Muscle of leg (tissue), 16 donors: ENCODE measurements around the gene ABLIM2. TPM values are rescaled to one million over a fixed set of nuclear protein-coding genes. Genes with fewer than 3 reads are reported as not detected.

Experiments
- DNase-seq: peaks from one replicate; pipeline ENCODE4 v3.0.0; 2013
- H3K27ac ChIP-seq: one replicate; pipeline ENCODE4 v1.5.1; 2013; ENCODE audit warnings: mild to moderate bottlenecking, low read length, control low read depth
- H3K27me3 ChIP-seq: one replicate; pipeline ENCODE4 v1.6.1; 2013; ENCODE audit warnings: low read length; ENCODE audit not compliant: control insufficient read depth, insufficient read depth
- H3K36me3 ChIP-seq: one replicate; pipeline ENCODE4 v1.6.1; 2013; ENCODE audit warnings: low read length; ENCODE audit not compliant: control insufficient read depth, insufficient read depth
- H3K4me1 ChIP-seq: one replicate; pipeline ENCODE4 v1.6.1; 2013; ENCODE audit warnings: low read length; ENCODE audit not compliant: control insufficient read depth, insufficient read depth
- H3K4me3 ChIP-seq: one replicate; pipeline ENCODE4 v1.5.1; 2013; ENCODE audit warnings: low read length, control low read depth
- H3K9me3 ChIP-seq: replicated peaks from 2 replicates; pipeline ENCODE4 v1.6.1; 2013; ENCODE audit warnings: low read depth, low read length; ENCODE audit not compliant: control insufficient read depth
- WGBS: methylation state at CpG from one replicate; pipeline ENCODE4 v1.1.5; 2013; ENCODE audit warnings: missing lambda C conversion rate; ENCODE audit not compliant: insufficient coverage; 5-methylcytosine and 5-hydroxymethylcytosine counted together
- long read RNA-seq, 11 donors: transcript quantifications; one replicate each; lab custom pipeline, GENCODE V29; 2026
- polyA plus RNA-seq, 8 donors: library from polyadenylated mRNA; unstranded; fragments of 120-200 nt; gene quantifications; one replicate each; pipeline versions ENCODE4 v1.2.1 to v1.2.3, GENCODE V29; 2013; ENCODE audit warnings: inconsistent platforms in 1 of 8, low replicate concordance in 1 of 8; ENCODE audit not compliant: insufficient read length in 8 of 8, insufficient read depth in 1 of 8
- total RNA-seq: library from RNA; stranded (reverse); fragments of 120-200 nt; gene quantifications from one replicate; pipeline ENCODE4 v1.2.4, GENCODE V29; 2013

ABLIM2 gene
- total RNA-seq = 3.1 TPM
- polyA plus RNA-seq = 10 to 100 TPM in 1 of 8 donors, 1 to 10 TPM in 7; 4.4 to 10.5 (median 5.8) TPM
- long read RNA-seq, donor 1 = 0 reads
- long read RNA-seq, donor 2 = 0 reads
- long read RNA-seq, donor 3 = 0 reads
- long read RNA-seq, donor 4 = 0 reads
- long read RNA-seq, donor 5, partial matches to known transcripts = 0 of 1 reads
- long read RNA-seq, donor 5, other reads (novel, unspliced or antisense) = 0 of 1 reads
- long read RNA-seq, donor 6 = 0 reads
- long read RNA-seq, donor 7 = 0 reads
- long read RNA-seq, donor 8 = 0 reads
- long read RNA-seq, donor 9 = 0 reads
- long read RNA-seq, donor 10, partial matches to known transcripts = 0 of 1 reads
- long read RNA-seq, donor 10, other reads (novel, unspliced or antisense) = 0 of 1 reads
- long read RNA-seq, donor 11 = 0 reads

DNA sequence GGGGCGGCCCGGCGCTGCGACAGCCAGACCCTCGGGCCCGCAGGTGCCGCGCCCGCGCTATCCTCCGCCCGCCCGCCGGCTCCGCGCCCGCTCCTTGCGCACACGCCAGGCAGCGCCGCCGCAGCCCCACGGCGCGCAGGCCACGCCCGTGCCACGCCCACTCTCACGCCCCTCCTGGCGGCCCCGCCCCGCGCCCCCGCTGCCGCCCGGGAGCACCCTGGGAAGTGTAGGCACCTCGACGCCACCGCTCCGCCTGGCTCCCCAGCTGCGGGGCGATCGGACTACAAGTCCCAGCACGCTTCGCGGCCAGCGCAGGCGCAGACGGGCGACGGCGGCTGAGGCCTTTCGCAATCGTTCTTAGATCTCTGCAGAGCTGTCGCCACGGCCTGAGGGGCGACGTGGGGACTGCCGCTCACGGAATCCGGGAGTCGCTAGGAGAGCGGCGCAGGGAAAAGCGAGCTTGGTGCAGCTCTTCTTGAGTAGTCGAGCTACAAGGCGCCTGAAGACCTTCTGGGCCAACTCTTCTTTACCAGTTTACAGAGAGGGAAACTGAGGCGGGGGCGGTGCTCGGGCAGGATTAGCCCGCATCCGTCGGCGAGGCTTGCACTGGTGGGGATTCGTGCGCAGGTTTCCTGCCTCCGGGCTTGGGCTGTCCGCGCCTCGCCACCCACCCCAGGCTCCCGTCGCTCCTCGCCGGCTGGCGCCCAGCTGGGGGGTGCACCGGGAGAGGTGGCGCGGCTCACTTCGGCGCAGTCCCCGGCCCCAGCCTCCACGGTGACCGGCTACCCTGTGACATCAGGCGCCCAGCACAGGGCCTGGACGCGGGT lies at the start of gene ABLIM2:
Gene ABLIM2, minus strand, starts transcription at position 104 of the 827 bp plus-strand sequence. CDS start 124 bp downstream, outside the sequence.
- H3K27ac ChIP-seq = peak within 1 kb of the TSS; percentile 40
- H3K4me3 ChIP-seq = peak within 1 kb of the TSS; percentile 68
- peak; percentile 99 for DNase-seq
- under 1% methylated on average over 96 of the region's 96 CpGs for WGBS
- peaks cover 39% of the 10 kb centered on the region for H3K4me1 ChIP-seq
- peaks cover 30% of the 10 kb centered on the region for H3K27me3 ChIP-seq
- H3K36me3 ChIP-seq = no peaks in the 10 kb centered on the region
- no peaks in the 10 kb centered on the region for H3K9me3 ChIP-seq

- 69% methylated on average over 4 of the region's 6 CpGs for WGBS
- peaks cover 2% of the 10 kb centered on the region for H3K36me3 ChIP-seq
- H3K4me1 ChIP-seq = peaks cover 17% of the 10 kb centered on the region
Observed at GRCh38 chr4:8207314-8207713, 48.7 kb upstream of the ABLIM2 start.

GRCh38 chr4:8205749-8206611 lies 47.4 kb upstream of the ABLIM2 start:
- no peak overlapping the region for H3K27ac ChIP-seq
- H3K36me3 ChIP-seq = peaks cover 2% of the 10 kb centered on the region
- H3K4me3 ChIP-seq = no peak overlapping the region
- 45% methylated on average over 13 of the region's 26 CpGs for WGBS
- H3K9me3 ChIP-seq = no peaks in the 10 kb centered on the region
- H3K4me1 ChIP-seq = peaks cover 30% of the 10 kb centered on the region
- peaks cover 7% of the 10 kb centered on the region for H3K27me3 ChIP-seq
- DNase-seq = no peak

More at GRCh38 chr4:8207314-8207713, 48.7 kb upstream of the ABLIM2 start:
- Histone ChIP-seq H3K4me3 (no peak overlapping the region), H3K27me3 (peaks cover 10% of the 10 kb centered on the region), H3K9me3 (no peaks in the 10 kb centered on the region), H3K27ac (no peak overlapping the region)
- no peak for DNase-seq

GRCh38 chr4:8205241-8205707 lies 46.7 kb upstream of the ABLIM2 start:
- no peak for DNase-seq
- 77% methylated on average over 15 of the region's 19 CpGs for WGBS
- H3K27ac ChIP-seq = no peak overlapping the region
- H3K27me3 ChIP-seq = peaks cover 7% of the 10 kb centered on the region
- peaks cover 2% of the 10 kb centered on the region for H3K36me3 ChIP-seq
- no peaks in the 10 kb centered on the region for H3K9me3 ChIP-seq
- no peak overlapping the region for H3K4me3 ChIP-seq
- peaks cover 37% of the 10 kb centered on the region for H3K4me1 ChIP-seq

- no peaks in the 10 kb centered on the region for H3K9me3 ChIP-seq
- WGBS = 85% methylated on average over 31 of the region's 31 CpGs
- no peak overlapping the region for H3K4me3 ChIP-seq
- peaks cover 2% of the 10 kb centered on the region for H3K36me3 ChIP-seq
- H3K4me1 ChIP-seq = peaks cover 43% of the 10 kb centered on the region
- peaks cover 7% of the 10 kb centered on the region for H3K27me3 ChIP-seq
- DNase-seq = no peak
- no peak overlapping the region for H3K27ac ChIP-seq
Observed at GRCh38 chr4:8204576-8205227, 46.1 kb upstream of the ABLIM2 start.

DNA sequence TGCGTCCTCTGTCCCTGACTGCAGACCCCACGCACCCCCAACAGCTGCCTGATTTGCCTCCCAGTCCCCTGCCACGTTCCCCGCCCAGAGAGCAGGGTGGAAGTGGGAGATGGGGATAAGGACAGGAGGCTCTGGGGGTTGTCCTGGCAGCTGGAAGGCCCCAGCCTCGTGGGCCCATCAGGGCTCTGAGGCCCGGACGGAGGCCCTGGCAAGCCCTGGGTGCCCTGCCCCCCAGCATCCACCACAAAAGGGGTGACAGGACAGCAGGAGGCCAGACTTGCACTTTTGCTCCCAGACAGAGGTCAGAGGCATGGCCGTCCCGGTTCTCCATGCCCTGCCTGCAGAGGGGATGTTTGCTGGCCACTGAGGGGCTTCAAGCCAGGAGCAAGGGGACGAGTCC lies 45.2 kb upstream of the ABLIM2 start:
- Histone ChIP-seq H3K36me3 (peaks cover 2% of the 10 kb centered on the region), H3K27me3 (peaks cover 7% of the 10 kb centered on the region), H3K9me3 (no peaks in the 10 kb centered on the region), H3K4me3 (no peak overlapping the region), H3K27ac (no peak overlapping the region), H3K4me1 (peaks cover 49% of the 10 kb centered on the region)
- no peak for DNase-seq
- 56% methylated on average over 5 of the region's 10 CpGs for WGBS

DNA sequence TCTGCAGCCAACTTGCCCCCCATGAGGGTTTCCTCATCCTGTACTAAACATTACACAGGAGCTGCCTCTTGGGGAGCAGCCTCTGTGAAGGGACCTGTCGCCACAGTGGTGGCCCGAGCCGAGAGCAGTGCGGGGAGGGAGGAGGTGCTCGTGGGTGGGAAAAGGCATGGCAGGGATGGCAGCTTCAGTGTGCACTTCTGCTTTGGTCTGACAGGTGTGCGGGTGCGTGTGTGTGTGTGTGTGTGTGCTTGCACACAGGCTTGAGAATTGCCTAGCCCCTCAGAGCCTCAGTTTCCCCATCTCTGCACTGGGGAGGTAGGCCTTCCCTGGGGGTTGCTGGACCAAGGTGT lies 44.4 kb upstream of the ABLIM2 start:
- DNase-seq = no peak
- H3K27ac ChIP-seq = no peak overlapping the region
- WGBS = 85% methylated on average over 5 of the region's 7 CpGs
- H3K4me1 ChIP-seq = peaks cover 57% of the 10 kb centered on the region
- no peaks in the 10 kb centered on the region for H3K36me3 ChIP-seq
- peaks cover 7% of the 10 kb centered on the region for H3K27me3 ChIP-seq
- H3K9me3 ChIP-seq = no peaks in the 10 kb centered on the region
- no peak overlapping the region for H3K4me3 ChIP-seq

GRCh38 chr4:8202108-8203051 lies 43.8 kb upstream of the ABLIM2 start:
- Histone ChIP-seq H3K27me3 (peaks cover 7% of the 10 kb centered on the region), H3K4me3 (peak overlapping the region; percentile 5), H3K4me1 (peaks cover 63% of the 10 kb centered on the region), H3K27ac (no peak overlapping the region), H3K9me3 (no peaks in the 10 kb centered on the region), H3K36me3 (no peaks in the 10 kb centered on the region)
- no peak for DNase-seq
- 76% methylated on average over 9 of the region's 21 CpGs for WGBS
